Upper lobe of left lung (tissue), 4 donors: Measurements from ENCODE around the gene SVOP.

ENCODE experiments used
- POLR2A ChIP-seq, 4 donors: fragments of 450-650 bp; IDR thresholded peaks; one replicate each; pipeline ENCODE4 v1.5.1; 2016 to 2017; ENCODE audit warnings: antibody characterized with exemption in 4 of 4, mild to moderate bottlenecking in 2 of 4
- POLR2AphosphoS5 ChIP-seq, 2 donors: sonication (generic); formaldehyde crosslinking; IDR thresholded peaks; one replicate each; pipeline ENCODE4 v1.5.1; 2017; ENCODE audit warnings: antibody characterized with exemption in 2 of 2
- TF ChIP-seq, protein P1 (sequence below), 6 experiments: fragments of 450-650 bp in 4 of 6; fragments of 200-600 bp in 2 of 6; sonication (generic) in 2 of 6; IDR thresholded peaks; one replicate each; pipeline ENCODE4 v1.5.1; 2016 to 2019; ENCODE audit warnings: antibody characterized with exemption in 6 of 6

DNA sequence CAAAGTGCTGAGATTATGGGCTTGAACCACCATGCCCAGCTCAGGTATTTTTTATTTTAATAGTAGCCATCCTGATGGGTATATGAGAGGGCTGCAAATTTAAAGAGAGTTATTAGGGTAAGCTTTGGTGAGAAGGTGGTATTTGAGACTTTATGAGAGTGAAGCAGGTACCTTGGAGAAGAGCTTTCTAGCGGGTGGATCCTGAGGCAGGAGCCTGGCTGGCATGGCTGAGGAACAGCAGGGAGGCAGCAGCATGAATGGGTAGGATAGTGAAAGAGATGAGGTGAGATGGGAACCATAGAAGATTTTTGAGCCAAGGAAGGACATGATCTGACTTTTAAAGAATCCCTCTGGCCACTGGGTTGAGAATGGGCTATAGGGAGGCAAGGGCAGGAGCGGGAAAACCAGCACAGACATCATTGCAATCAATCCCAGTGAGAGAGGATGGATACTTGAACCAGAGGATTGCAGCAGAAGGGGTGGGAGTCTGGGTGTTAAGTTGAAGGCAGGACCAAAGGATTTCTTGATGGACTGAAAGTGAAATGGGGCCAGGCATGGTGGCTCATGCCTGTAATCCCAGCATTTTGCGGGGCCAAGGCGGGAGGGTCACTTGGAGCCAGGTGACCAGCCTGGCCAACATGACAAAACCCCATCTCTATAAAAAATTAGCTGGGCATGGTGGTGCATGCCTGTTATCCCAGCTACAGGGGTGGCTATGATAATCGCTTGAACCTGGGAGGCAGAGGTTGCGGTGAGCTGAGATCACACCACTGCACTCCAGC lies 5.7 kb downstream of the SVOP start:
- TF ChIP-seq POLR2AphosphoS5 (IDR thresholded peaks at IDR 0.05) (no peak), POLR2A (IDR thresholded peaks at IDR 0.05) (no peak)
- TF ChIP-seq, protein P1, sequence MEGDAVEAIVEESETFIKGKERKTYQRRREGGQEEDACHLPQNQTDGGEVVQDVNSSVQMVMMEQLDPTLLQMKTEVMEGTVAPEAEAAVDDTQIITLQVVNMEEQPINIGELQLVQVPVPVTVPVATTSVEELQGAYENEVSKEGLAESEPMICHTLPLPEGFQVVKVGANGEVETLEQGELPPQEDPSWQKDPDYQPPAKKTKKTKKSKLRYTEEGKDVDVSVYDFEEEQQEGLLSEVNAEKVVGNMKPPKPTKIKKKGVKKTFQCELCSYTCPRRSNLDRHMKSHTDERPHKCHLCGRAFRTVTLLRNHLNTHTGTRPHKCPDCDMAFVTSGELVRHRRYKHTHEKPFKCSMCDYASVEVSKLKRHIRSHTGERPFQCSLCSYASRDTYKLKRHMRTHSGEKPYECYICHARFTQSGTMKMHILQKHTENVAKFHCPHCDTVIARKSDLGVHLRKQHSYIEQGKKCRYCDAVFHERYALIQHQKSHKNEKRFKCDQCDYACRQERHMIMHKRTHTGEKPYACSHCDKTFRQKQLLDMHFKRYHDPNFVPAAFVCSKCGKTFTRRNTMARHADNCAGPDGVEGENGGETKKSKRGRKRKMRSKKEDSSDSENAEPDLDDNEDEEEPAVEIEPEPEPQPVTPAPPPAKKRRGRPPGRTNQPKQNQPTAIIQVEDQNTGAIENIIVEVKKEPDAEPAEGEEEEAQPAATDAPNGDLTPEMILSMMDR (IDR thresholded peaks at IDR 0.05) = no peak
